ENCODE measurements around the gene ADGRD1.

Gene ADGRD1

DNA sequence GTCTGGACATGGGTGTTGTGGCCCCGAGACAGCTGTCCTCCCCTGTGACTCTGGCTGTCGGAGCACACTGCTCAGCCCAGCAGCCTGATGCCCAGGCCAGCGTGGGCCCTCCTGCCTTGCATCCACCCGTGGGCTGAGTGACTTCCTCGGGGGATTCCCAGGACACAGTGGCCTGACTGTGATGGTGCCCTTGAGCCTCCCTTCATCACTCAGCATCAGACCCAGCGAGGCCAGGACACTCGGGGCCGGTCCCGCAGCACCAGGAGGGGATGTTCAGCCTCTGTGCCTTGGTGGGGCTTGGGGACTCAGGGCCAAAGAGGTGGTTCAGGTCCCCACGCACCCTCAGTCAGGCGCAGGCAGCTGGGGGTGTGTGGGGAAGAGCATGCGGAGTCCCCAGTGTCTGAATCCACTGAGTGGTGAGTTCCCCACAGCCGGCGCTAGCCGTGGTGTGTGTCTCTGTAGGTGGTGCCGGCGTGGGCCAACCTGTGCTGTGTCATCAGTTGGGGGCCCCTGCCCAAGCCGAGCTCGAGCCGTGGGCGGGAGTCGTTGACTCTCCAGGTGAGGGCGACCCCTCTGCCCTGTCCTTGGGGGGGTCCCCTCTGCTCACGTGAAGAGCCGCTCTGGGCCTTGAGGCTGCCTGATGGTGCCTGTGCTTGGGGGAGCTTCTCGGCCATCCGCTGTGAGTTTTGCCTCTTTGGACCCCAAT, 185.8 kb downstream of the ADGRD1 start:
- DNase-seq: no peak

DNA sequence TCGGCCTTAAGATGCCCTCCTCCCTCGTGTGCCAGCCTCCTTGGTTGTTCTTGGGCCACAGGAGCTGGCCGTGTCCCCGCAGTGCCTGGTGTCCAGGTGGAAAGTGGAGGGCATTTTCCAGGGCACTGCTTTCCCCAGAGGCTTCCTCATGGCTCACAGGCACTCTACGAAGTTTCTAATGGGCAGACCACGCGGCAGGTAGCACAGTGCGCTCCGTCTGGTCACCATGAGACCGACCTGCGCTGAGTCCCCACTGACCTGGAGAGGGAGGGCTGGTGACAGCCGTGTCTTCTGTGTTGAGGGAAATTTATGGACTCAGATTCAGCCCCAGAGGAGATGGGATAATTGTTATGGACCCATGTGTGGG, 186.3 kb downstream of the ADGRD1 start:
- DNase-seq: no peak

DNA sequence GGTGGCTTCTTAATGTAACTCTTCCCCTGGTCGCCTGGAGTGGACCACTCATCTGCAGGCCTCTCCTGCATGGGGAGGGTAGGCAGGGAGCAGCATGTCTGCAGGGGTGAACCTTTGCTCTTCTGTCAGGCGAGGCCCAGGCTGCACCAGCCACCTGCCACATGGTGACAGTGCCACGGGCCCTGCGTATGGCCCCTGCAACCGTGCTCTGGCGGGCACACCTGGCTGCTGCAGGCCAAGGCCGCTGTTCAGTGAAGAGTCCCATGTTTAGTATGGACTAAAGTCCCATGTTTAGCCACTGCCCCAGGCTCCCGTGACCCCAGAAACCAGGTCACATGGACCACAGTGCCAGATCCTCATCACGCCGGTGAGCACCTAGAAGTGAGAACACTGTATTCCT, 187.0 kb downstream of the ADGRD1 start:
- no peak for DNase-seq

DNA sequence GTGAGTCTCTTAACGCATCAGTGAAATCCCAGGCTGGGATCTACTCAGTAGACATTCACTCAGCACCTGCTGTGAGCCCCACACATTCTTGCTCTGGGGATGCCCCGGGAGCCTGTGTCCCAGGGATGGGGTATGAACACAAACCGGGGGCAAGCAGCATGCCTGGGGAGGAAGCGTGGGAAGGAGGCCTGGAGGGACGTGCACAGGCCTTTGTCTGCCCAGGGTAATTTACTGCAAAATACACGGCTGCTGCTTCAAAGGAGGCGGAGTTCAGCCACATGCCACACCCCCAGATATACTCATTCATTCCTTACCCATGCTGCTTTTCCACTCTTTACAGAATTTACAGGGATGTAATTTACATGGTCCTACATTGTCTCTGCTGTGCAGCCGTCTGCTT, 187.8 kb downstream of the ADGRD1 start:
- no peak for DNase-seq

DNA sequence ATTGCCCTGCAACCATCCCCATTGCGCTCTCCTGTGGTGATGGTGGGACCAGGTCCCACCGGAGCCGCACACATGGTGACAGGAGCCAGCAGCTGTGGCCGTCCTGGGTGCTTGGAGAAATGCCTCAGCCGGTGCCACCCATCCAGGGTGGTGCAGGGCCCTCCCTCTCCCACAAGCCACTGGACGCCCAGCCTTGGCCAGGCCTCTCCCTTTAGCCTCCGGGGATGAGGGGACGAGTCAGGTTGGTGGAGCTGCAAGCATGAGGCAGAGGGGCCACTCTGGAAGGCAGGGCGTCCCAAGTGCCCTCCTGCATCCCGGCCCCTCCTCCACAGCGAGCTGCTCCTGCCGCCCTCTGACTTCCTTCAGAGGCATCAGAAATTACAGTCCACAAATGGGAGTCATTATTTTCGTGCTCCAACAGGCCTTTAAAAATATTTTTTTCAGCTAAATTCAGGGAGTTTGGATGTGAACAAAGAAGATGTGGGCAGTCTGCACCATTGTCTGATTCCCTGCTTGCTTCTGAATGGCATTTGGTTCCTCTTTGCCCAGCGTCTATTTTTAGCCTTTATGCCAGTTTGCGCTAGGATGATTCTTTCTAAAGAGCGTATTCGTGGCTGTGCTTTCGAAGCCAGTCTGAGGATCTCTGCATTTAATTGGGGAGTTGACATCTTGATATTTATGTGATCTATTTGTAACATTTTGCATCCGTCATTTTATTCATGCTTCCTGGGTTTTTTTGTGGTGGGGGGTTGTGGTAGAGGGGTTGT, 189.4 kb downstream of the ADGRD1 start:
- DNase-seq: no peak

DNA sequence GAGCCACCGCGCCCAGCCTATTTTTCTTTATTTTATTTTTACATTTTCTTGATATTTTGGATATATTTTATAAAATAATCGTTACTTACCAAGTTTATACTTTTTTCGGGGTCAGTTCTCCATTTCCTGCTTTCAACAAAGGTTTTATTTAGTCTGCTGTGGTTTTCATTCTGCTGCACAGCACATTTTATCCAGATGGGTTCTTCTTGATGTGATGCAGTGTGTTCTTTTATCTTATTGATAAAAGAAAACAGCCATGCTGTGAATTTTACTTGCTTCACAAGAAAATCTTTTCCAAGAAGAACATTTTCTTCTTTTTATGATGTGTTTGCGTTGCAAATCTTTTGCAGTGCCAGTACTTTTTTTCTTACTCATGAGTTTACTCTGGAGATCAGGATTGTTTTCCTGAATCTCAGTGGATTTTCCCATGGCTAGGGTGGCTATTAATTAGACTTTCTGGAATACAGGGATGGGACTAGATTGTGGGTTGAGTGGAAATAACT, 192.5 kb downstream of the ADGRD1 start:
- DNase-seq: no peak

DNA sequence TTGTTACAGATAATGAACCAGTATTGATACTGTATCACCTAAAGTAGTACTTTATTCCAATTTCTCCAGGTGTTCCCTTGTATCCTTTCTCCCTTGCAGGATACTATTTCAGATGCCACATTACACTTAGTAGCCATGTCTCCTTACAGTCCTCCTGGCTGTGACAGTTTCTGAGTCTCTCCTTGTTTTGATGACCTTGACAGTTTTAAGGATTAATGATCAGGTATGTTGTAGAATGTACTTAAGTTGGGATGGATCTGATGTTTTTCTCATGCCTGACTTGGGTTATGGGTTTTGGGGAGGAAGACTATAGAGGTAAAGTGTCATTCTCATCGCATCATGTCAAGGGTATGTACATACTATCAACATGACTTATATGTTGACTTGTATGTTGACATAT, 193.6 kb downstream of the ADGRD1 start:
- DNase-seq: no peak

DNA sequence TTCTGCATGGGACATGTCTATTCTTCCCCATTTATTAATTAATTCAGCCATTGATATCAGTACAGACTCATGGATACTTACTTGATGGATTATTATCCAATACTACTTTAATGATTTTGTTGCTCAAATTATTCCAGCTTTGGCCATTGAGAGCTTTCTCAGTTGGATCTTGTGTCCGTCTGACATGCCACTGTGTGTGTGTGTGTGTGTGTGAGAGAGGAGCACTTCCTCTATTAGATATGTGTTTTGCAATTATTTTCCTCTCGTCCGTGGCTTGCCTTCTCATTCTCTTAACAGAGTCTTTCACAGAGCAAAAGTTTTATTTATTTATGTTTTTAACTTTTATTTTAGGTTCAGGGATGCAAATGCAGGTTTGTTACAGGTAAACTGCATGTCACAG, 194.2 kb downstream of the ADGRD1 start:
- DNase-seq: no peak

DNA sequence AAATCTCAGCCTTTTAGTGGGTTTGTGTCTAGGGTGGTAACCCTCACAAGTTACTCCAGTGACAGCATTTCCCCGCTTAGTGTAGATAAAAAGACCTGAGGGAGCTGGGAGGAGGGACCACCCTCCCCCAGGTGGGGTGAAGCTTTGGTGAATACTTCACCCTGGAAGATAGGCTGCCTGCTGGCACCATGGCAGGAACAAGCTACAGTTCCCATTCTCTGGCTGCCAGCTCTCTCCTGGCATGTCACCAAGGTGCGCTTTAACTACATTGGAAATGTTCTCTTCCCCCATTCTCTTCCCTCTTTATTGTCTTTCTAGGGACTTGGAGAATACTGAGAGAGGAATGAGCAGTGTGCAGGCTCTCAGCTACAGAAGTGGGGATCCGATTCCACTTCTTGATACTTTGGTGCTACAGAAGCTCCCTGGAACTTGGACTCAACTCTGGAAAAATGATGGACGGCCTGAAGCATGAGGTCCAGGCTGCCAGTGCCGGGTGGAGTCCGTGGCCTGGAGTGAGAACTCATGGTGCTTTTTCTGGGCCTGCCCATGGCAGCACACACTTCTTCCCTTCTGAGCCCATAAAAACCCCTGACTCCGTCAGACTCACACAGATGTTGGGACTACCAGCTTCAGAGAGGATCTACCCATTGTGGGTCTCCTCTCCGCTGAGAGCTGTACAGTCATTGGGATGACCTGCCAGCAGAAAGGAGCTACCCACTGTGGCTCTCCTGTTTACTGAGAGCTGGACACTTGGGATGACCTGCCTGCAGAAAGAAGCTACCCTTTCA, 198.0 kb downstream of the ADGRD1 start:
- no peak for DNase-seq

DNA sequence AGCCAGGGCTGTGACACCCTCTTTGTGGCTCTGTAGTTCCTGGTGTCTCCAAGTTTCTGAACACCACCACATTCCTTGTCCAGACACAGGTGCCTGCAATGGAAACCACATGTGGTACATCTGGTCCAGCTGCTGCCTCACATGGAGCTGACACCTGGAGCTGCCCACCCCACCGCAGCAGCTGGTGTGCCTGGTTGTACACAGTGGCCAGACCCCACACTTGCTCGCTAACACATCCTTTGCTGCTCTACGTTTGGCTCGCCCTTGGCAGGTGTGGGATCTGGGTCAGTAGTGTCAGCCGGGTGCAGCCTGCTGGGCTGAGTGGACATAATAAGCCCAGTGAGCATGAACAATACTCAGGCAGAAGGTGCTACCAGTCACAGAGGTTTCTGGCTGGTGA, 198.9 kb downstream of the ADGRD1 start:
- DNase-seq: no peak

DNA sequence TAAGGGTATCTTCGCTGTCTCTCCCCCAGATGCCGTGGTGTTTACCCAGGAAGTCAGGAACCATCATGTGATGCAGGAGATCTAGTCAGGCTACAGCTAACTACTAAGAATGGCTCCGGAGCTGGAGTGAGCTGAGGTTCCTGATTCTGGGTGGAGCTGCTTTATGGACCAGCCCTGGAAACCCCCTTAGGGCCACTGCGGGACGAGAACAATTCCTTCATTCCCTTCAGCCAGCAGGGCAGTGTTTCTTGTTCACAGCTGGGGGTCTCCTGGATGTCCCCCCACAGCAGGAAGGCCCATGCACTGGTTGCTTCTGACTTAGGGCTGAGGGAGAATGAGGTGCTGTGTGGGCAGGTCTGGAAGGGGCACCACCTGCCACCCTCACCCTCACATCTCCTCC, 199.3 kb downstream of the ADGRD1 start:
- no peak for DNase-seq

DNA sequence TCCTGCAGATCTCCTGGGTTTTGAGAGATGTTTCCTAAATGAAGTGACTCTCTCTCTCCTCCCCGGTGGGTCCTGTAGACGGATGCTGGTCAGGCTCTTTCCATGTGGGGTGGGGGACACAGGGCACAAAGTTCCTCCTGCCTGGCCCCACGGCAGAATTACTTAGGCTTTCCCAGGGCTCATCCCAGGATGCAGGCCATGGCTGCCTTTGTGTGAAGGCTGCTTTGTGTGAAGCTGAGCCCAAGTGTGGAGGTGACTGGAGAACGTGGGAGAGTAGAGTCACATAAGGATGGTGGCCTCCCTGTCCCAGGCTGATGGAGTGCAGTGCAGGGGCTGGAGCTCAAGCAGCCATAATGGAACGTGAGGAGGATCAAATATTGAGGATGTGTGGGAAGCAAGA, 200.2 kb downstream of the ADGRD1 start:
- no peak for DNase-seq

DNA sequence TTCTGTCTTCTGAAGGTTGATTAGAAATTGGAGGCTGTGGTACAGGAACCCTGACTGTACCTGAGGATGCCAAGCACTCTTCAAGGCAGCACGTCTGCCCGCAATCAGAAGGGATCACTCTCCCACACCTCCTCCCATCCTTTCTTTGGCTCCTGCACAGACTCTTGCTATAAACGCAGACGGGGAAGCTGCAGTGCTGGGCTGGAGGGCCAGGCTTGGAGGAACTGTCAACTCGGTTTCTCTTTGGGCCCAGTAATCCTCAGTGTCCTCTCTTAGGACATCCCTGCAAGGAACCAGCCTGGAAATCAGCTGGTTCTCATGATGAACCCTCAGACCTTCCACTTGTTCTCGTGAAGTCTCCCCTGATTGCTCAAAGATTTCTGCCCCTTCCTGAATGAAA, 201.4 kb downstream of the ADGRD1 start:
- no peak for DNase-seq

DNA sequence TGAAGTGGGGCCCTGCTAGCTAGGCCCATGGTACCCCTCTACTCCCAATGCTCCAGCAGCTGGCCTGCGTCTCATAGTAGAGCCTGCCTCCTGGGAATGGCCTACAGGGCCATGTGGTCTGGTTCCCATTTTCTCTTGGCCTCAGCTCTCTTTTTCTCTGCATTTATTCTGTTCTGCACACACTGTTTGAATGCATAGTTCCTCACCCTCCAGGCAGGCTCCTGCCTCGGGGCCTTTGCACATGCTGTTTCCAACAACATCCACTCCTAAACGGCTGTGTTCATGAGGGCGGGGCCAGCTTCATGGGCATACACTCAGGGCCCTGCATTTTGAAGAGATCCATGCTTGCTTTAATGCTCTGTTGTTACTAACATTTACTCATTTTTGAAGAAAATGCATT, 204.0 kb downstream of the ADGRD1 start:
- no peak for DNase-seq

DNA sequence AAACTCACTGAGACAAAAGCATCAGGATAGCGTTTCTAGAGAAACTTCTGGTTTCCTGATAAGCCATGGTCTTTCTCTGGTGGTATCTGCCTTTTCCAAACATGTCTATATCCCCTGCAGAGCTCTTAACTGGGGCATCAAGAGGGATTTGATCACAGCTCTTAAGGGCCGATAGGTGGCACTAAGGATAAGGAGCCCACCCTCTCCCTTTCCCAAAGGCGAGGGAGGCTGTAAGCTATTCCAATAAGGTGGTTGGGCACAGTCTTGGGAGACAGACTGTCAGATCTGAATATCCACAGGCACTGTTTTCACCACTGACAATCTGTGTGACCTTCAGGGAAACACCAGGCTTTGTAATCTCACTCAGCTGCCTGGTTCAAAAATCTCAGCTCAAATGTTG, 206.0 kb downstream of the ADGRD1 start:
- DNase-seq: no peak

DNA sequence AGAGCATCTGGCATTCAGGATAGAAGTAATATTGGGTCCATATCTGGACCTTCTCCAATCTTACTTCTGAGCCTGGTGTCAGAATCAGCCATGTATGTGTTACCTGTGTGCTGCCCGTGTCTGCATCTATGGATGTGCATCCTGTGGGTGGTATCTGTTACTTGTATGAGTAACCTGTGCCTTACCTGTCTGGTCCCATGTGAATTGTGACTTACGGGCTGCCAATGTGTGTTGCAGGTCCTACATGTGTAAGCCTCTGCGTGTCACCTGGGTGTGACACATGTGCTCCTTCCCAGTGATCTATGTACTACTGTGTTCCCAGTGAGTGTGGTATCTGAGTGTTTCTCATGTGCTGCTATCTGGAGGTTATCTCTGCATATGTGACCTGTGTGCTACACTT, 208.4 kb downstream of the ADGRD1 start:
- no peak for DNase-seq

DNA sequence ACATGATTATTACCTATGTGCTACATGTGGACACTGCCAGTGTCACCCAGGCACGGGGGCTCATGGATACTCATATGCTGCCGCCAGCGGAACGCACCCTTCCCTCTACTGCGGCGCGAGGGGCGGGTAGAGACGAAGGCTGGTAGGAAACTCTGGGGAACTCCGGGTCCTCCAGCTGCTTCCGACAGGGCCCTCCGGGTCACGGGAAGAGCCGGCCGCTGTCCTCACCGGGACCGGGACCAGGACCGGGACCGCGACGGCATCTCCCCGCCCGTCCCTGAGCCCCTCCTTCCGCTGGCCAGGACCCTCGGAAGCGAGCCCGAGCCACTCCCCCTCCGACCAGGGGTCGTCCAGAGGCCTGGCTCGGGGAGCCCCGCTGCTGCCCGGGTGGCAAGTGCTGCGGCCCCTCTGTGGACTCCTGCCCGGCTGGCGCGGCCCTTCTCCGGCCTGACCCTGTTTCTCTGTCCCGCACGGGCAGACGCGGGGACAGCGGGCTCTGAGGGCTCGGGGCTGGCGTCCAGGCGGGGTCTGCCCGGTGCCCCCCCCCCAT, 209.6 kb downstream of the ADGRD1 start:
- no peak for DNase-seq

DNA sequence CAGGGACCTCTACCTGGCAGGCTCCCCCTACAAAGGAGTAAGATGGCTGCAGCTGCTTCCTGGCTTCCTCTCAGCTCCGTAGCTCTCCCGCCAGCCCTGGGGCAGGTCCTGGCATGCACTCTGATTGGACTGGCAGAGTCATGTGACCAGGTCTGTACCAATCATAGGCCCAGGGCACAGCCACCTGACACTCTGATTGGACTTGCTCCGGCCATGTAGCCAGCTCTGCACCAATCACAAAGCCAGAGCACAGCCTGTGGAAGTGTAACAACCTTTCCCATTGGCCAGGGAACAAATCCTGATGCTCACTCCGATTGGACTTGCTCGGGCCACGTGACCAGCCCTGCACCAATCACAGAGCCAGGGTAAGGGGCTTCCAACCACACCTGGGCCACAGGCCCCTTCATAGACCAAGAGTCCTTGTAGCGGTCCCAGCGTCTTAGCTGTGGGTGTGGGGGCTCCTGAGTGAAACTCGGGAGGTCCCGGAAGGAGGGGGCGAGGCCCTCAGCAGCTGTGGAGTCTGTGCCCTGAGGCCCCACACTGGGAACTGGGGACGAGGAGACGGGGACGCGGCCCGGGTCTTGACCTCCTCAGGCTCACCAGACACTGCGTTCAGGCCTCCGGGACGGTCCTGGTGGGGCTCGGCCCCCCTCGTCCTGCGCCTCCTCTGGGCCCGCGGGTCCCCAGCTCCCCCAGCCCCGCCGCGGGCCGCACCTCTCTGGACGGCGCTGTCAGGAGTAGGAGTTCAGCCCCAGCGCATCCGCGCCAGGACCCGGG, 210.6 kb downstream of the ADGRD1 start:
- no peak for DNase-seq

DNA sequence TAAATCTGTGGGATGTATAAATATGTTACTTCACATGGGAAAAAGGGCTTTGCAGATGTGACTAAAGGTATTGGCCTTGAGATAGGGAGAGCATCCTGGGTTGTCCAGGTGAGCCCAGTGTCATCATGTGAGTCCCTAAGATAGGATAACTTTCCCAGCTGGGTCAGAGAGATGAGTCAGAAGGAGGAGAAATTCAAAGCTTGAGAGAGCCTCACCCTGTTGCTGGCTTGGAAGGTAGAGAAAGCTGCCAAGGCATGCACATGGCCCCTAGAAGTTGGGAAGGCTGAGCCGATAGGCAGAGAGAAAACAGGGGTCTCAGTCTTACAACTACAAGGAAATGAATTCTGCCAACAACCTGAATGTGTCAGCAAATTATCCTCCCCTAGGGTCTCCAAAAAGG, 213.0 kb downstream of the ADGRD1 start:
- DNase-seq: no peak

DNA sequence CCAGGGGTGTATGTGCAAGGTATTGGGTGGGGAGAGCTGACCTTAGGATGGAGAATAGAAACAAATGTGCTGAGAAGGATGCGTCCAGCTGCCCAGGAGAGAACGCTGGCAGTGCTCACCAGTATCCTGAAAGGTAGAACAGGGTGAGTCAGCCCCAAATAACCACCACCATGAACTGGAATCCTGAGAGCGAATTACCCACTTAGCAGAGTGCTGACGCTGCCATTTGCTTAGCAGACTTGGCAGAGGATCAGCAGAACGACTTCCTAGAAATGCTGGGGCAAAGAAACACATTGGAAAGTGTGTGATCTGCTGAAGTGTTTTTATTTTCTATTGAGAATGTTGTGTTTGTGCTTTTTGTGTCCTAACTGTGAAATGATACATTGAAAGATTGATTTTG, 213.6 kb downstream of the ADGRD1 start:
- DNase-seq: no peak

DNA sequence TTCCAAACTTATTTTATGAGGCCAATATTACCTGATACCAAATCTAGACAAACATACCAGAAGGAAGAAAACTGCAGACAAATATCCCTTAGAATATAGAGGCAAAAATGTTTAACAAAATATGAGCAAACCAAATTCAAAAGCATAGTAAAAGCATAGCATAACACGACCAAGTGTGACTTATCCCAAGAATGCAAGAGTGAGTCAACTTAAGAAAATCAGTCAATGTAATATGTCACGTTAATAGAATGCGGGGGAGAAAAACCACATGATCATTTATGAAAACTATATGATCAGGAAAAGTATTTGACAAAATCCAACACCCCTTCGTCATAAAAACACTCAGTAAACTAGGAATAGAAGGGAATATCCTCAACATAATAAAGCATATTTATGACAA, 217.3 kb downstream of the ADGRD1 start:
- no peak for DNase-seq

DNA sequence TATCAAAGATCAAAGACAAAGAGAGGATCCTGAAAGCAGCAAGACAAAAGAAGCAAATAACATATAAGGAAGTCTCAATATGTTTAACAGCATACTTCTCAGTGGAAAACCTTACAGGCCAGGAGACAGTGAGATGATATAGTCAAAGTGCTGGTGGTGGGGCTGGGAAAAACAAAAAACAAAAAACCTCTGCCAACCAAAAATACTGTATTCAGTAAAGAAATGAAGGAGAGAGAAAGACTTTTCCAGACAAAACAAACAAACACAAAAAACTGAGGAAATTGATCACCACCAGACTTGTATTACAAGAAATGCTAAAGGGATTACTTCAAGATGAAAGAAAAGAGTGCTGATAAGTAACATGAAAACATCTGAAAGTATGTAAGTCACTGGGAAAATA, 221.2 kb downstream of the ADGRD1 start:
- no peak for DNase-seq

DNA sequence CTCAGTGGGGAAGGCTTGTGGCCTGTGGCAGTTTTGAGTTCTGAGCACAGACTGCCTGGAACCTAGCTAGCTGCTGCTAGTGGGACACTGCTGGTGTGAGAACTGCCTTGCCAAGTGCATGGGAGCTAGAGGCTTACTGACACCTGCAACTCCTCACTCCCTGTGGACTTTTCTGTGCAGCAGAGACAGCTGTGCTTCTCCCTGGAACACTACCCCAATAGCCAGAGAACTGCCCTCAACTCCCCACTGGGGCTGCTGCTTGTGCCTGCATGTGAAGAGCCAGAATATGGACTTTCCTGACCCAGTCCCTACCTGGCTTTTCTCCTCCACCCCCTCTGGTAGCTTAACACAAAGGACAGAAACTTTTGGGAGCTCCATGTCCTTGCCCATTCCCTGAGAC, 222.6 kb downstream of the ADGRD1 start:
- DNase-seq: no peak
